Astrocyte of the cerebellum (primary cell): Measurements from ENCODE around the gene SLC12A8.
"Not testable (repeated sequence)": the region's sequence is repeated elsewhere in the genome, so short reads cannot be mapped to it uniquely, and the experiment has no call there.

Experiments used
- DNase-seq: peaks from one replicate; pipeline ENCODE4 v3.0.0-alpha.2; 2011; ENCODE audit warnings: low read depth
- H3K4me3 ChIP-seq: 2 replicates; pipeline ENCODE4 v1.5.1; 2011; ENCODE audit warnings: mild to moderate bottlenecking, low read depth, low read length, moderate library complexity
- in situ Hi-C: cut with HindIII; loops from 2 replicates; pipeline ENCODE4 v1.10.0; 2017; ENCODE audit warnings: low sequenced_read_pairs
- TF ChIP-seq, protein P1 (sequence below): IDR thresholded peaks from 2 replicates; pipeline ENCODE4 v1.5.1; 2012; ENCODE audit warnings: low read length, low read depth, moderate library complexity, mild to moderate bottlenecking; ENCODE audit errors: missing control alignments

Gene SLC12A8

GRCh38 chr3:125083776-125084175, 128.8 kb downstream of the SLC12A8 start:
- in situ Hi-C loops: no loop called here
- H3K4me3 ChIP-seq: no peak overlapping the region
- no peak for DNase-seq
- TF ChIP-seq, protein P1, sequence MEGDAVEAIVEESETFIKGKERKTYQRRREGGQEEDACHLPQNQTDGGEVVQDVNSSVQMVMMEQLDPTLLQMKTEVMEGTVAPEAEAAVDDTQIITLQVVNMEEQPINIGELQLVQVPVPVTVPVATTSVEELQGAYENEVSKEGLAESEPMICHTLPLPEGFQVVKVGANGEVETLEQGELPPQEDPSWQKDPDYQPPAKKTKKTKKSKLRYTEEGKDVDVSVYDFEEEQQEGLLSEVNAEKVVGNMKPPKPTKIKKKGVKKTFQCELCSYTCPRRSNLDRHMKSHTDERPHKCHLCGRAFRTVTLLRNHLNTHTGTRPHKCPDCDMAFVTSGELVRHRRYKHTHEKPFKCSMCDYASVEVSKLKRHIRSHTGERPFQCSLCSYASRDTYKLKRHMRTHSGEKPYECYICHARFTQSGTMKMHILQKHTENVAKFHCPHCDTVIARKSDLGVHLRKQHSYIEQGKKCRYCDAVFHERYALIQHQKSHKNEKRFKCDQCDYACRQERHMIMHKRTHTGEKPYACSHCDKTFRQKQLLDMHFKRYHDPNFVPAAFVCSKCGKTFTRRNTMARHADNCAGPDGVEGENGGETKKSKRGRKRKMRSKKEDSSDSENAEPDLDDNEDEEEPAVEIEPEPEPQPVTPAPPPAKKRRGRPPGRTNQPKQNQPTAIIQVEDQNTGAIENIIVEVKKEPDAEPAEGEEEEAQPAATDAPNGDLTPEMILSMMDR: no peak

- DNase-seq, H3K4me3 ChIP-seq, in situ Hi-C loops: not testable (repeated sequence)
Observed at GRCh38 chr3:125082339-125082738, 130.2 kb downstream of the SLC12A8 start.

- DNase-seq: no peak
- TF ChIP-seq, protein P1: no peak
- H3K4me3 ChIP-seq: no peak overlapping the region
- in situ Hi-C loops: no loop called here
Observed at GRCh38 chr3:125080077-125080476, 132.5 kb downstream of the SLC12A8 start.

DNA sequence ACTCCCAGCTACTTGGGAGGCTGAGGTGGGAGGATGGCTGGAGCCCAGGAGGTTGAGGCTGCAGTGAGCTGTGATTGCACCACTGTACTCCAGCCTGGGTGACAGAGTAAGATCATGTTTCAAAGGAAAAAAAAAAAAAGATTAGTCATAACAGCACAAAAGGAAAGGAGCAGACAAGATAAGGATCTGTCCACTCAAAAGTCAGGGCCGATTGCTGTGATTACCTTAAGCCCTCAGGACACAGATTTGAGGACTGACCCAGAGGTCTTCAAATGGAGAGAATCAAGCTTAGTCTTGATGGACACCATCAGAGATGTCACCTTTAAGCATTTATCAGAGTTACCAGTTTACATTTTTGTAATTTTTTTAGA, 132.9 kb downstream of the SLC12A8 start:
- in situ Hi-C loops: no loop called here
- TF ChIP-seq, protein P1: no peak
- no peak for DNase-seq
- H3K4me3 ChIP-seq: no peak overlapping the region

GRCh38 chr3:125078951-125079674, 133.4 kb downstream of the SLC12A8 start:
- TF ChIP-seq, protein P1: no peak
- in situ Hi-C loops: no loop called here
- H3K4me3 ChIP-seq: no peak overlapping the region
- DNase-seq: no peak

GRCh38 chr3:125077864-125078263, 134.7 kb downstream of the SLC12A8 start:
- TF ChIP-seq, protein P1: no peak
- DNase-seq: no peak
- no peak overlapping the region for H3K4me3 ChIP-seq
- in situ Hi-C loops: no loop called here

GRCh38 chr3:125076464-125076863, 136.1 kb downstream of the SLC12A8 start:
- in situ Hi-C loops: no loop called here

More at GRCh38 chr3:125076464-125076863, 136.1 kb downstream of the SLC12A8 start:
- TF ChIP-seq, protein P1: no peak
- no peak overlapping the region for H3K4me3 ChIP-seq
- no peak for DNase-seq
